MCF 10A (cell line): ENCODE measurements around the gene PPP1R1A. TPM values are rescaled to one million over a fixed set of nuclear protein-coding genes. Genes with fewer than 3 reads are reported as not detected.

Experiments
- BruUV-seq: library from RNA; stranded (reverse); fragments of 400-500 nt; replicated peaks from 2 replicates; lab custom pipeline; 2021; lab: Mats Ljungman, UMichigan
- CTCF ChIA-PET: fragments of 300-600 bp; sonication (Branson Sonifier 250); formaldehyde crosslinking; extraction: SDS; loops from one replicate; lab custom pipeline; 2021; ENCODE audit warnings: antibody characterized with exemption, inconsistent platforms; lab: Yijun Ruan, JAX
- POLR2A ChIA-PET: fragments of 300-600, 350-650 bp; sonication (Branson Sonifier 250); formaldehyde crosslinking; extraction: SDS; loops from one replicate; lab custom pipeline; 2020; ENCODE audit warnings: antibody characterized with exemption, inconsistent platforms; lab: Yijun Ruan, JAX
- DNase-seq: peaks from one replicate; pipeline ENCODE4 v3.0.0-alpha.2; 2018; ENCODE audit not compliant: unreplicated experiment
- H3K27ac Mint-ChIP-seq: one replicate; pipeline ENCODE4 v1.8.0; 2022; ENCODE audit warnings: mild to moderate bottlenecking, low read depth, mixed read lengths; ENCODE audit not compliant: unreplicated experiment
- H3K27me3 Mint-ChIP-seq: one replicate; pipeline ENCODE4 v1.8.0; 2022; ENCODE audit warnings: mixed read lengths; ENCODE audit not compliant: insufficient read depth, unreplicated experiment
- H3K36me3 Mint-ChIP-seq: one replicate; pipeline ENCODE4 v1.8.0; 2022; ENCODE audit warnings: mild to moderate bottlenecking, moderate library complexity, mixed read lengths; ENCODE audit not compliant: insufficient read depth, unreplicated experiment
- H3K4me1 Mint-ChIP-seq: one replicate; pipeline ENCODE4 v1.8.0; 2022; ENCODE audit warnings: mixed read lengths; ENCODE audit not compliant: insufficient read depth, unreplicated experiment
- H3K4me3 Mint-ChIP-seq: one replicate; pipeline ENCODE4 v1.8.0; 2022; ENCODE audit warnings: mild to moderate bottlenecking, moderate library complexity, mixed read lengths; ENCODE audit not compliant: unreplicated experiment
- H3K9me3 Mint-ChIP-seq: one replicate; pipeline ENCODE4 v1.8.0; 2022; ENCODE audit warnings: mixed read lengths; ENCODE audit not compliant: unreplicated experiment
- intact Hi-C: fragments of 100-400 bp; cut with micrococcal nuclease; formaldehyde crosslinking; loops from 2 replicates; pipeline ENCODE4 v1.14.1; 2022
- total RNA-seq: library from RNA; stranded (reverse); gene quantifications from 2 replicates; pipeline ENCODE4 v1.2.3, GENCODE V29; 2022
- TF ChIP-seq, protein P1 (sequence below): fragments of 200-600 bp; IDR thresholded peaks from one replicate; pipeline ENCODE4 v1.8.0; 2022; ENCODE audit warnings: antibody characterized with exemption, mild to moderate bottlenecking; ENCODE audit not compliant: unreplicated experiment

Gene PPP1R1A
- total RNA-seq, 1 experiment from 2014 or later, result not detected

DNA sequence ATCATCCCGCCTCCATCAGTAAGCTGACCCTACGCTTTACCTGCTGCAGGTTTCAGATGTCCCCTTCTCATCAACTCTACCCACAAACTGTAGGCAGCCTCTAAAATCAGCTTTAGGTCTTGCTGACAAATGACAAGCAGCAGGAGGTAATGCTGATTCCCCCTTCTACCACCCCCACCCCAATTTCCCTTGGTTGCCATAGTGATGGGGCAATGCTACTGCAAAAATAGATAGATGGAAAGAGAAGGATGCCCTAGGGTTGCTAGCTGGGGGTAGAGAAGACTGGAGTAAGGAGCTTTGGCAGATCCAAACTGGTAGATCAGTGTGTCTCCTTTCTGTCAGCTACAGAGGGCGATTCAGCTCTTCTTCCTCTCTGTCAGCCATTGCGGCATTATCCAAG, 58.9 kb downstream of the PPP1R1A start:
- no peak overlapping the region for H3K27ac Mint-ChIP-seq
- no peaks in the 10 kb centered on the region for H3K9me3 Mint-ChIP-seq
- no TSS peak for BruUV-seq
- ChIA-PET CTCF (interaction anchor here (0.6 to 1.1 kb wide), 4 partner anchors 33 to 152 kb away, joined by 3 to 4 read pairs (median 3); no protein-coding TSS in a partner anchor), POLR2A (no interaction called here)
- H3K4me3 Mint-ChIP-seq, result no peak overlapping the region
- intact Hi-C loops, result no loop called here
- no peaks in the 10 kb centered on the region for H3K36me3 Mint-ChIP-seq
- no peaks in the 10 kb centered on the region for H3K4me1 Mint-ChIP-seq
- peaks cover 73% of the 10 kb centered on the region for H3K27me3 Mint-ChIP-seq
- DNase-seq, result no peak
- TF ChIP-seq, protein P1, sequence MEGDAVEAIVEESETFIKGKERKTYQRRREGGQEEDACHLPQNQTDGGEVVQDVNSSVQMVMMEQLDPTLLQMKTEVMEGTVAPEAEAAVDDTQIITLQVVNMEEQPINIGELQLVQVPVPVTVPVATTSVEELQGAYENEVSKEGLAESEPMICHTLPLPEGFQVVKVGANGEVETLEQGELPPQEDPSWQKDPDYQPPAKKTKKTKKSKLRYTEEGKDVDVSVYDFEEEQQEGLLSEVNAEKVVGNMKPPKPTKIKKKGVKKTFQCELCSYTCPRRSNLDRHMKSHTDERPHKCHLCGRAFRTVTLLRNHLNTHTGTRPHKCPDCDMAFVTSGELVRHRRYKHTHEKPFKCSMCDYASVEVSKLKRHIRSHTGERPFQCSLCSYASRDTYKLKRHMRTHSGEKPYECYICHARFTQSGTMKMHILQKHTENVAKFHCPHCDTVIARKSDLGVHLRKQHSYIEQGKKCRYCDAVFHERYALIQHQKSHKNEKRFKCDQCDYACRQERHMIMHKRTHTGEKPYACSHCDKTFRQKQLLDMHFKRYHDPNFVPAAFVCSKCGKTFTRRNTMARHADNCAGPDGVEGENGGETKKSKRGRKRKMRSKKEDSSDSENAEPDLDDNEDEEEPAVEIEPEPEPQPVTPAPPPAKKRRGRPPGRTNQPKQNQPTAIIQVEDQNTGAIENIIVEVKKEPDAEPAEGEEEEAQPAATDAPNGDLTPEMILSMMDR, result no peak

Other genes with a start within 250 kb of the PPP1R1A start
- 0.17 TPM in 1 of 2 replicates, not detected in the other for gene GPR84, start 224.2 kb downstream of the PPP1R1A start, total RNA-seq
- gene ZNF385A, start 203.9 kb downstream of the PPP1R1A start, total RNA-seq, result 8.3 and 9.0 TPM in 2 replicates
- 110 and 184 TPM in 2 replicates for gene ITGA5, start 169.4 kb downstream of the PPP1R1A start, total RNA-seq
- not detected in 2 replicates for gene GTSF1, start 115.1 kb downstream of the PPP1R1A start, total RNA-seq
- gene NCKAP1L, start 90.9 kb downstream of the PPP1R1A start, total RNA-seq, result not detected in 2 replicates
- gene PDE1B, start 39.1 kb downstream of the PPP1R1A start, total RNA-seq, result not detected in 2 replicates
- not detected in 2 replicates for gene LACRT, start 46.2 kb upstream of the PPP1R1A start, total RNA-seq
- not detected in 2 replicates for gene DCD, start 59.7 kb upstream of the PPP1R1A start, total RNA-seq